Iris pigment epithelial cell (primary cell): Measurements from ENCODE around the gene FNBP1L.

Experiments used
- DNase-seq: peaks from one replicate; pipeline ENCODE4 v3.0.0-alpha.2; 2011; ENCODE audit warnings: low read depth

Gene FNBP1L

DNA sequence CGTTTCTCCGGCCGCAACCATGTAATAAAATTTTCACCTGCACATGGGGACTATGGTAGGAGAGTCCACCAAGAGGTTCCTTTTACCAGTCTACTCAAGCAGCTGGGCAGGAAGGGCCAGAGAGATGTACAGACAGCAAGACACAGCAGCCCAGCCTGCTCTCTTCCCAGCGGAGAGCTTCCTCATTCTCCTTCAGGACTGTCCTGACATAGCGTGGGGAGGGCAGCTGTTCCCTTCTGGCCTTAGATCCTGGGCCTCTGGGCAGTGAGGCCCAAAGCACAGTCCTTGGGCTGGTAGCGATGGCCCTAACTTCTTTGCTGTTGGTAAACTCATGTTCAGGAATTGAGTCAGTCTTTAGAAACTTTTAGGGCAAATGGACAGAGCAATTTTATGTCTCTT is 144.6 kb downstream of the FNBP1L start:
- DNase-seq, result no peak

DNA sequence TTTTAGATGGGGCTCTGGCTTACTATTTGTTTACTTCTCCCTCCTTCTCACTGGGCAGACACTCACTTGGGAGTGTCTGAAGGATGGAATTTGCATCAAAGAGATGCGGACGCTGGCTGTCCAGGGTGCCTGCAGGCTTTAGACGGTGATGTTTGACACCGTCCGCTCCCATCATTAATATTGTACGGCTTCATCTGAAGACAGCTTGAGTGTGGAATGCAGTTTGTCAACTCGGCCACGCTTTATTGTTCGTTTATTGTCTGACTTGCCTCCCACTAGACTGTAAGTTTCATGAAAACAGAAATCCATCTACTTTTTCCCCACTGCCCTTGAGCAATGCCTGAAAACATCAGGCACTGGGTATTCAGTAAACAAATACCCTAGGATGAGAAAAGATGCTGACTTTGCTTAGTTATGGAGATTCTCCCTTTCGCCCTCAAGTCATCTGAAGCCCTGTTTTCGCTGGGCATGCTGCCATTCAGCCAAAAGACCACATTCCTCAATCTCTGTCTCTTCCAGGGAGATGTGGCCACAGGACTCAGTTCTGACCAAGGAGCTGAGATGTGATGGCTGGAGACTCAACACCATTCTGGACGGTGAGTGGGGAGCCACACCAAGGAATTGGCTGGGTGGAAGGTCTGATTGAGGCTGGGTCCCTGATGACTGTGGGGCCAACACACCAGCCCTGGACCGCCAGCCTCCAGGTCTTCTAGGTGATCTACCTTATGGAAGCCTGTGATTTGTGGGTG is 146.1 kb downstream of the FNBP1L start:
- no peak for DNase-seq

DNA sequence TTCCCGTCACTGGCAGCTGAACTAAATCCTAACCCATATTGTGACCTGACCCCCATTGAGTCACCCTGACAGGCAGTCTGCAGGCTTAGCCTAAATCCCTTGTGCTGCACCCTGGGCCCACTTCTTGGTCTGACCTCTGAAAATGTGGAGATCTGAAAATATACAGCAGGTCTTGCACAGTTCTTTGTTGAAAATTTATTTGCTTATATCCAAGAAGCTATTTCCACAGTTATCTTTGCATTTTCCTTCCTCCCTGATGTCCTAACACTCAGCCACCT is 146.6 kb downstream of the FNBP1L start:
- no peak for DNase-seq

DNA sequence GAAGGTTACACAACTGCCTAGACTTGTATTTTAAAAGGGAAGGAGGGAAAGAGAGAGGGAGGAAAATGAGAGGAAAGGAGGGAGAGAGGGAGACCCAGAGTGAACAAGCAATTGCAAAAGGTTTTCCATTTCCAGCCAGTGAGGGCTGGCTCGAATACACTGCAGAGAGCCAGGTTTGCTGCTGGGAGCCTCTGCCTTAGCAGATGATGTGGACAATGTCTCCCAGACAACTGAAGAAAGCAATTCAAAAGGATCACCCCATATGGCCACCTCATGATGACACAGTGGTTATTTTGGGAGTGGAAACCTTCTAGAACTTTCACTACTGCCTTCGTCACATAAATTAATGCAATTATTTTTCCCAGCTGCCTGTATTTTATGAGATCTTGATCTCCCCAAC is 147.3 kb downstream of the FNBP1L start:
- DNase-seq, result no peak

DNA sequence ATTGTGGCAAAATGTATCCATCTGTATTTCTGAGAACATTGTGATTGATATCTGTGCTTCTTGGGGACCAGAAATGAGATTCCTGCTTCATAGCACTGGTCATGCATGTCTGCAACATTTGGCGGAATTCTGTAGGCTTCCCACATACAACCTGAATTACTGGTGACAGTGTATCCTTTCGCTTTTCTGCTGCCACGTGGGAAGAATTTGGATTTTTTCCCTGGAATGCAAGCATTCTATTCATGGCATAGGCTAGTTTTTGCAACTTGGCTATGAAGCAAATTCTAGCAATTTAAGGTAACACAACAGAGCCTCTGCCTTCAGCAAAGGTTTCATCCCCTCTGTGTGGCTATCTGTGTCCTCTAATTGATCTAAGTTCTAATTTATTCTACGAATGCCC is 147.8 kb downstream of the FNBP1L start:
- DNase-seq, result no peak

DNA sequence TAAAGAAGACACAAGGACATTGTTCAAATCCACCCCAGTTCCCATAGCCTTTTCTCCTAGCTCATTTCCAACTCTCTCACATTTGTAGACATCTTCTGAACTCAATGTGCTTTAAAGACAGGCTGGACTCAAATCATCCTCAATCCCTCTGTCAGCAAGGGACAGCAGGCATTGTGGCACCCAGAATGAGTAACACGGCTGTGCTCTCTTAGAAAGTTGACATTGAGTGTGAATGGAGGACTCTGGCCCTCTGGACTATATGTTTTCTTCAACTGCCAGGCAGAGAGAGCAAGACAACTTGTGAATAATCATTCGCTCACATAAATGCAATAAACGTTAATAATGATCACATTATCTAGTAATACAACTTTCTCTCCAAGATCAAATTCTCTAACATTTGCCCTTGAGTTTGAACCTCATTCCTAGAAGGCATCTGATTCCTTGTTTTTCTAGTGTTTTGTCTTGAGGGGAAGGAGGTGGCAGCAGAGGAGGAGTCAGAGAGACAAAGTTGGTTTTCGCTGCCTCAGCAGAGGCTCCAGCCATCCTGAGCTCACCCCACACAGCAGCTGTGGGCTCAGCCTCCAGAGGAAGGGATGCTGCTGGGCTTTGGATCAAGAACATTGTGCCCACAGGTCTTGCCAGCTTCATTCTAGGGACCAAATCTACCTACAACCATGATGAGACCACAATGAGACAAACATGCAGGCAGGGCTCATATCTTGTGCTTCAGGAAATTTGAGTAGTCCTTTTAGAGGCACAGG is 148.6 kb downstream of the FNBP1L start:
- no peak for DNase-seq

DNA sequence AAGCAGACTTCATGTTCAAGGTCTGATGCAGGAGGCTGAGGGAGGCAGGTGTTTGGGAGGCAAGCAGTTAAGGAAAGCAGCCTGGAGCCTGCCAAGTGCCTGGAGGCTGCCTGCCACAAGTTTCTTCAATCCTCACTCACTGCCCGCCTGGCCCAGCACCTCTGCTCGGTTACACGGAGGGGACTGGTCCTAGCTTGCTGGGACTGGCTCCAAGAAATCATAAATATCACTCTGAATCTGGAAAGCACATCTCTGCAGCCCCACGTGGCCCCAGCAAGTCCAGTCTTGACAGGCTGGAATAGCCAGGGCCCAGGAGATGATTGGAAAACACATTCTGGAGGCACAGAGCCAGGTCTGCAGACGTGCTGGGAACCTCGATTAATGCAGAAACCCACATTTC is 149.8 kb downstream of the FNBP1L start:
- no peak for DNase-seq

DNA sequence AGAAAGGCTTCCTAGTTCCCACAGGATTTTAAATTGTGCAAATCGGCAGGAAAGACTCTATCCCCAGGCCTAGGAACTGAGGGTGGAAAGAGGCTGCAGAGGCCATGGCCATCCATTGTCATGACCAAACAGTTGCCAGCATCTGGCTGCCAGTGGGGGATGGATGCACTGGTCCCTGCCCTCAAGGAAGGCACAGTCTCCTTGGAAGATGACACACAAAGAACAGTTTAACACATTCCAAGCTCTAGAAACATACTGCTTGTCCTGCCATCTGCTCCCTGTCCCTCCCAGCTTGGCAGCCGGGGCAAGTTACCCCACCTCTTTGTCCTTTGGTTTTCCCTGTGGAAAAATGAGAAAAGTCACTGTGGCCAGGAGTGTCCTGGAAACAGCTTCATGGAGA is 150.5 kb downstream of the FNBP1L start:
- no peak for DNase-seq

DNA sequence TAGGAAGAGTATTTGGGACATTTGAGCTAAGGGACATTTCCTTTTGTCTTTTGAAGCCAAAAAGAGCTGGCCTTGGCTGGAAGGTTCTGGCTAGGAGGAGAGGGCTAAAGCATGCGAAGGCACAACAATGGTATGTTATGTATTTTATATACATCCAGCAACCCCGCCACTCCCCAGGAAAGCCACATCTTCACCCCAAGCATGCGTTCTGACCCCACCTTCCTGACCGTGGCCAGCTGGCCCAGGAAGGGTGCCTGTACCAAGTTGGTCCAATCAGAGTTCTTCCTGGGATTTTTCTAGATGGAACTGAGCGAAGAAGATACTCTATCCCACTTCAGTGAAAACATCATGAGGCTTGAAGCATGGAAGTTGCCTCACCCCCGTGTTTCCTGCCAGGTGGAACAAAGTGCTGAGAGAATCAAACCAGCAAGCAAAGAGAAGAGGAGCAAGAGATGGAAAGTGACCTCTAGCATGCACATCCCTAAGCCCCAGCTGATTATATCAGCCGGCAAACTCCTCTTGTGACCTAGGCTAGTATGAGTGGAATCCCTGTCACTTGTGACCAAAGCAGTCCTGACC is 151.0 kb downstream of the FNBP1L start:
- no peak for DNase-seq

DNA sequence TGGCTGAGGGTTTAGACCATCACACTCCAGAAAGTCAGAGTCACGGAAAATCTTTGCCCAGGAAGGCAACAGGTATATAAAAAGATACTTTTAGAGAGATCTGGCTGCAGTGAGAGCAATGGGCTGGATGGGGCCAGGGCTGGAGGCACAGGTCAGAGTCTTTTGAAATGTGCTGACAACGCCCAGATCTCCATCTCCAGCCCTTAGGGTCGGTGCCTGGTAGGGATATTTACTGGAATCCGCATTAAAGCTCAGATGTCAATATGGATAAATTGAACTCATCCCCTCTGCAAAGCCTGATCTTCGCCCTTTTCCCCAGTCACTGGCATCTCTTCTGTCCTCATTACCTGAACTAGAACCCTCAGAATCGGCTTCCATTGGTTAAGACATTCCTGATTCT is 151.6 kb downstream of the FNBP1L start:
- DNase-seq, result no peak

DNA sequence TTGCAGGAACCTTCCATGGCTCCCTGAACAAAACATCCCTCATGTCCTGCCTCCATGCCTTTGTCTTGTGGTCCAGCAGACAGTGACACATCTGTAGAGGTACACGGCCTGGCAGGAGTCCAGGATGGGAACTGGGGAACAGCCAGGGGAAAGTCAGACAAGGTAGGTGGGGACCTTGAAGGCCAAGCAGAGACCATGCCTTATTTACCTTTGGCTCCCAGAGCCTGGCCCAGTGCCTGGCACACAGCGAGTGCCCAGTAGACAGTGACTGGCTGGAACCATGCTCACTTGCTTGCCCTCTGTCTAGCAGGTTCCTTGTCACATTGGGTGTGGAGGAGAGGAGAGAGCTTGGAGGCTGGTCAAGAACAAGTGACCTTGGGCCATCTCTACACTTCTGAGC is 152.7 kb downstream of the FNBP1L start:
- no peak for DNase-seq

DNA sequence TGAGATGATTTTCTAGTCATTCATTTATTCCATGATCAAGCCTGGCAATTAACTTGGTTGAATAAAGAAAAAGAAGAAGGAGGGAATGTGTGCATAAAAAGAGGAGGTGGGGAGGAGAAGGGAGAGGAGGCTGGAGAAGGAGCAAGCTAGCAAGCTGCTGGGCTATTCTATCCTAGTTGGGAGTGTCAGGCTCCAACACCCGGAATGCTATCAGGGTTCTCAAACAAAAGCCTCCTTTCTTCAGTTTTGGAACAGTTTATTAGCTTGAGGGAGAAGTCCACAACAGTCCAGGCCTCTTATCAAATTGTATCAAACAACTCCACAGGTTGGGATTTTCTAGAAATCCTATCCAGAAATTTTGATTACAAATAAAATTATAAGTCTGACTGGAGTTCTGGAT is 153.8 kb downstream of the FNBP1L start:
- DNase-seq, result no peak

DNA sequence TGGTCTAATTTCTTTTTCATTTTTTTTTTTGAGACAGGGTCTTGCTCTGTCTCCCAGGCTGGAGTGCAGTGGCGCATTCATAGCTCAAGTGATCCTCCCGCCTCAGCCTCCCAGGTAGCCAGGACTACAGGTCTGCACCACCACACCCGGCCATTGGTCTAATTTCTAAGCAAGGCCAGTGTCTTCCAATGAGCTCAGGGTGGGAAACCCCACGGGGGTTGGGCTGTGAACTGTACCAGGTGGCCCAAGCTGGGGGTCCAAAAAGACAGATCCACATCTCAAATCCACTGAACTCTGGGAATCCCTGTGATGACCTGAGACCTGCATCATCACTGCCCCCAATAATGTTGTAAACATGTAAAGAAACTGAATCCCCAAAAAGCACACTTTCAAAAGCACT is 154.2 kb downstream of the FNBP1L start:
- DNase-seq, result no peak

DNA sequence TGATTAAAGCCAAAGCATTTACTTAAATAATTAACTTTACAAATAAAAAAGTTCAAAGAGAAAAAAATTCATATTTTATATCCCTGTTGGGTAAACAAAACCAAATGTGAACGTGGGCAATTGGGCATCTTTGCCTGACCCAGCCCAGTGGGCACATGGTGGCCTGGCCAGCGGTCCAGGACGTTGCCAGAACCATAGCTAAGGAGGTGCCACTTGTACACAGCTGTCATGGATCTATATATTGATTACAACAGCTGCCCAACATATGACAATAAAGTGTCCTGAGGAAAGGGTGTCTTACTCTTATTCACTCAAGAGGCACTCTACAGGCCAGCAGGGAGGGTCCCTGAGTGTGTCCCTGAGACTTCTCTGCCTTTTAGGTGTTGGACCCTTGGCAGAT is 155.2 kb downstream of the FNBP1L start:
- no peak for DNase-seq

DNA sequence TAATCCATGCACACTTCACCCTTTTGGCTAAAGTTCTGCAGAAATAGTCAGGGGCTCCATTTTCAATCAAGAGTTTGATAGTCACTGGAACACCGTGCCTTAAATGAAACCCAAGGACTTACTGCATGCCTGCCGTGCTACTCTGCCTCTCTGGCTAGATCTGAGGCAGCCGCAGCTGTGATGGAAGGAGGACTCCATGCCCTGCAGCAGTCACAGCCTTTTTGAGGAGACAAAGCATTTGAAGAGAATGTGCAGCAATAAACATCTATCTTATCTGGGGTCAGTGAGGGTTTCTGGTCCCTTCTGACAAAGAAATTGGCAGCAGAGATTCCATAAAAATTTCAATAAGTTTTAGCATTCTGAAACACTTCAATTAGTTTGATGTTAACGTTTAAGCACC is 155.7 kb downstream of the FNBP1L start:
- no peak for DNase-seq
